ENCODE data around the gene ZNF664. TPM values are rescaled to one million over a fixed set of nuclear protein-coding genes. Genes with fewer than 3 reads are reported as not detected.

ZNF664 gene
- total RNA-seq, 4 donors from 2014 or later = 58.5 to 76.4 (median 70.3) TPM

DNA sequence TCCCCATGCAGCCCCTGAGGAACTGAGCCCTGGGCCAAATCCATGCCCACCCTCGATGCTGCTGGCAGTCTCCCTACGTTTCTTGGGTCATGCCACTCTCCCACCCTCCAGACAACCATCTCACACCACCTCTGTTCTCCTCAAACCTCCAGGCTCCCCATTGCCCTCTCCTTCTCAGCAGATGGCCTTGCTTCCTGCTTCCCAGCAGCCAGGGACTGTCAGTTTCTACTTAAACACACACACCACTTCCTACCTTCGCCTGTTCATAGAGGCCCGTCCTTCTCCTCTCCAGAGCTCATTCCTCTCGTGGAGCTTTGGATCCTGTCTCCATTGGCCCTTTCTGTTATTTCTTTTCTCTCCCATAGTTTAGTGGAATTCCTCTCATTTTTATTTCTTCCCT lies 27.1 kb downstream of the ZNF664 start:
- peaks cover 13 to 36% (median 31%) of the 10 kb centered on the region in 4 donors for H3K4me1 ChIP-seq
- 95% methylated on average over 5 of the region's 5 CpGs for WGBS
- peaks cover 0 to 51% (median 12%) of the 10 kb centered on the region in 4 donors for H3K36me3 ChIP-seq
- TF ChIP-seq POLR2A (IDR thresholded peaks at IDR 0.05; ENCODE audit: low read depth) = no peak
- TF ChIP-seq CTCF (IDR thresholded peaks at IDR 0.05) = no peak
- TF ChIP-seq EP300 (IDR thresholded peaks at IDR 0.05) = no peak
- no peak for TF ChIP-seq POLR2AphosphoS5 (IDR thresholded peaks at IDR 0.05)
- no peak overlapping the region for H3K4me3 ChIP-seq
- no peaks in the 10 kb centered on the region for H3K9me3 ChIP-seq
- DNase-seq (ENCODE audit: extremely low spot score) = no peak
- intact Hi-C loops (cut with DNase I) = no loop called here
- H3K27ac ChIP-seq (replicated peaks in 1 of 4) = no peak overlapping the region
- H3K27me3 ChIP-seq = no peaks in the 10 kb centered on the region

- WGBS = 80% methylated on average over 7 of the region's 7 CpGs
- Histone ChIP-seq H3K27ac (replicated peaks in 1 of 4) (no peak overlapping the region), H3K36me3 (peaks cover 0 to 56% (median 15%) of the 10 kb centered on the region in 4 donors), H3K4me1 (peaks cover 13 to 37% (median 26%) of the 10 kb centered on the region in 4 donors), H3K9me3 (no peaks in the 10 kb centered on the region), H3K4me3 (no peak overlapping the region), H3K27me3 (no peaks in the 10 kb centered on the region)
- intact Hi-C loops (cut with DNase I) = no loop called here
- no peak for DNase-seq (ENCODE audit: extremely low spot score)
- TF ChIP-seq CTCF (IDR thresholded peaks at IDR 0.05) = no peak
- TF ChIP-seq EP300 (IDR thresholded peaks at IDR 0.05) = no peak
- TF ChIP-seq POLR2A (IDR thresholded peaks at IDR 0.05; ENCODE audit: low read depth) = no peak
- TF ChIP-seq POLR2AphosphoS5 (IDR thresholded peaks at IDR 0.05) = no peak
These were observed 28.3 kb downstream of the ZNF664 start for GRCh38 chr12:124001343-124001742.

GRCh38 chr12:124002021-124002644 lies 29.1 kb downstream of the ZNF664 start:
- Histone ChIP-seq H3K27ac (replicated peaks in 1 of 4) (no peak overlapping the region), H3K4me3 (no peak overlapping the region), H3K36me3 (peaks cover 0 to 60% (median 16%) of the 10 kb centered on the region in 4 donors), H3K27me3 (no peaks in the 10 kb centered on the region), H3K4me1 (peaks cover 11 to 36% (median 25%) of the 10 kb centered on the region in 4 donors), H3K9me3 (no peaks in the 10 kb centered on the region)
- TF ChIP-seq EP300 (IDR thresholded peaks at IDR 0.05) (no peak), CTCF (IDR thresholded peaks at IDR 0.05) (no peak), POLR2AphosphoS5 (IDR thresholded peaks at IDR 0.05) (no peak), POLR2A (IDR thresholded peaks at IDR 0.05; ENCODE audit: low read depth) (no peak)
- intact Hi-C loops (cut with DNase I) = no loop called here
- DNase-seq (ENCODE audit: extremely low spot score) = no peak
- WGBS = 94% methylated on average over 6 of the region's 6 CpGs

DNA sequence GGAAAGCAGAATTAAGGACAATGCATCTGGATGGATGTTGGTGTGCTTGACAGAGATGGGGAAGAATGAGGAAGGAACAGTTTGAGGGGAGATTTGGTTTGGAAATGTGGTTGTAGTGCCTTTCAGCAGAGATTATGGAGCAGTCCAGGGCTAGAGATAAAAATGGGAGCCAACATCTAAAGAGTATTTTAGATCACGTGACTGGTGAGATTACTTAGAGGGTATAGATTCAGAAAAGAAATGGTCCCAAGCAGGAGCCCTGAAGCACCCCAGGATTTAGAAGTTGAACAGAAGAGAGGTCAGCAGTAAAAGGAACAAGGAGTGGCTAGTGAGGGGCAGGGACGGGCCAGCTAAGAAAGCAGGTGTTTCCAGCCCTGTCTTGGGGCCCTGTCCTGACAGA lies 29.6 kb downstream of the ZNF664 start:
- no peak for DNase-seq (ENCODE audit: extremely low spot score)
- 93% methylated on average over 2 of the region's 2 CpGs for WGBS
- no peaks in the 10 kb centered on the region for H3K27me3 ChIP-seq

More for the DNA sequence above, 29.6 kb downstream of the ZNF664 start:
- peaks cover 6 to 32% (median 24%) of the 10 kb centered on the region in 4 donors for H3K4me1 ChIP-seq
- intact Hi-C loops (cut with DNase I) = no loop called here
- TF ChIP-seq POLR2A (IDR thresholded peaks at IDR 0.05; ENCODE audit: low read depth) (no peak), EP300 (IDR thresholded peaks at IDR 0.05) (no peak), CTCF (IDR thresholded peaks at IDR 0.05) (no peak), POLR2AphosphoS5 (IDR thresholded peaks at IDR 0.05) (no peak)
- H3K36me3 ChIP-seq = peaks cover 0 to 64% (median 18%) of the 10 kb centered on the region in 4 donors
- H3K9me3 ChIP-seq = no peaks in the 10 kb centered on the region
- H3K27ac ChIP-seq (replicated peaks in 1 of 4) = no peak overlapping the region
- no peak overlapping the region for H3K4me3 ChIP-seq
